Activated CD4-positive, CD25-positive, alpha-beta regulatory T cell treated with anti-CD3 and anti-CD28 coated beads, Interleukin-2, amount 50 U/mL, for 24 hours (primary cell): ENCODE measurements around the gene PRKG1.
"Not testable (repeated sequence)": the region's sequence is repeated elsewhere in the genome, so short reads cannot be mapped to it uniquely, and the experiment has no call there.

Experiments
- ATAC-seq, 2 donors: fragments of 150-1000 bp; cut with Tn5 transposase; one replicate each; pipeline ENCODE4 v1.10.0; 2021; ENCODE audit warnings: mild to moderate bottlenecking in 1 of 2, moderate library complexity in 1 of 2

The PRKG1 gene

GRCh38 chr10:51288511-51288910, 214.2 kb downstream of the PRKG1 start:
- no peak for ATAC-seq

DNA sequence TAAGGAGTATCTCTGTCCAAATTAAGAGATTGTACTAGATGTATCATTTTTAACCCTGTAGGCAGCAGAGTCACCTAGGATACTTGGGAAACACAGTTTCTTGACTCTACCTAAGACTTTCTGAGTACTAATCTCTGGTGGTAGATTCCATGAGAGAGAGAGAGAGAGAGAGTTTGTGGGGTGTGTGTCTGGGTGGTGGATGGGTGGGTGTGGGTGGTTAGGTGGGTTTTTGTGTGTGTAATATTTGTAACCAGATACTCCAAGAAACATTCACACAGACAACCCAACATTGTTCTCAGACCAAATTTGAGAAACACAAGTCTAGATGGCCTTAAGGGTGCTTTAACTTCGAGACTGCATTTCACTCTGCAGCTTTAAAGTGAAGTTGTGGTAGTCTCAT, 215.2 kb downstream of the PRKG1 start:
- ATAC-seq = no peak

- no peak for ATAC-seq
Measured at GRCh38 chr10:51291961-51292360, 217.7 kb downstream of the PRKG1 start.

DNA sequence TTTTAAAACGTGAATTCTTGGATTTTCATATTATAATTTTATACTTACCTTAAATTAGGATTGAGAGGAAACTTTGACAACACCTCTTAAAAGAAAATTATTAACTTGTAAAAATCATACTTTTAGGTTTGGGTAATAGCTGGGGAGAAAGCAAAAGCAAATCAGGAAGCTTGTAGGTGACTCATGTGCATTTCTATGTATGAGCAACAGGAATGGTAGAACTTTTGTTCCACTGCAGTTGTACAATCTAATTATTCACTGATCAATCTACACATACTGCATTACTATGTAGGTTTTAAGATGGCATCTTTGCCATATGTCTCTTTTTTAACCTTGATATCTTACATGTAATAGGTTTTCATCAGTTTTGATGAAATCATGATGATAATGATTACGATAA, 223.2 kb downstream of the PRKG1 start:
- ATAC-seq = no peak

- no peak for ATAC-seq
Measured at GRCh38 chr10:51300617-51301304, 226.5 kb downstream of the PRKG1 start.

DNA sequence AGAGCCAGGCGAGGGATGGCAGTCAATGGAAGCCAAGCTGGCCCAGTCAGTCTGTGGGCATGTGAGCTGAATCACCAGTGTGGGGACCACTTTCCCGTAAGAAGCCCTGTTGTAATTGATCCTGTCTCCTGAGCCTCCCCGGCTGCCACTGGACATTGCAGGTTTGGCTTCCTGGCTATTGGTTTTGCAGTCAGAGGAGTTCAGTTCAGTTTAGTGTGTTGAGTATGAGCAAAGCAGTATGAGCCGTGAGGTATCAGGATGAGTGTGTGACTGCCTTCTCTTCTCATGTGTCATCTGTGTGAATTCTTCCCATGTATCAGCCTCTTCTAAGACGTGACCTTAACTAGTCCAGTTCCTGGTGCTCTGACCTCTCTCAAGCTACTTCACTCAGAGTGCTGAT, 227.4 kb downstream of the PRKG1 start:
- ATAC-seq = no peak

DNA sequence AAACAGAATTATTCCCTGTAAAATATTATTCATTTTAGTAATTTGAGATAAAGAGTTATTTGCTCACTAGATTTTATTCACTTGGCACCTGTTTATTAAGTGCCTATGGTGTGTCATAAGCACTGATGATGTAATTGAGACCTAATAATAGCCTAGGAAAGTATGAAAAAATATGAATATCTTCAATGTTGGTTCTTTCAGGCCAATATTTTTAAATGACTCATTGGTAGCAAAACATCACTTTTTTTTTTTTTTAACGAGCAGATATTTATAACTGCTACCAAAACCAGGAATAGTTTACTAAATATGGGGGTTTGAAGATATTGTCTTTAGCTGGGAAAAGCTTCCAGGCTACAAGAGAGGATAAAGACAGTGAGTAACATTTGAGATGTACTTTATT, 228.0 kb downstream of the PRKG1 start:
- no peak for ATAC-seq

DNA sequence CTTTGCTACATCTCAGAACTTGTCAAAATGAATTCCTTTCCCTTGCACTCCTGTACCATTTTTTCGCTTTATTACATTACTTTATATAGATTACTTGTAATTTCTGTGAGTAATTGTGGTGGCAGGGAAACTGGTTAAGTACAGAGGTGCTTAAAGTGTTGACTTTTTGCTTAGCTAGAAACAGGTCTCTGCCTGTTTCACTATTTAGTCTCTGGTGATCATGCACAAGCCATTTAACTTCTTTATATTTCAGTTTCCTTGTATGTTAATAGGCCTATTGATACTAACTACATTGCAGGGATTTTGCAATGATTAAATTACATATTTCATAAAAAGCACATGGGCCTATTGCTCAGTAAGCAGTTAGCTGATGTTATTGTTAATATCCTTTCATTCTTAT, 233.8 kb downstream of the PRKG1 start:
- ATAC-seq = no peak

- ATAC-seq = no peak
Measured at GRCh38 chr10:51311228-51311627, 236.9 kb downstream of the PRKG1 start.

DNA sequence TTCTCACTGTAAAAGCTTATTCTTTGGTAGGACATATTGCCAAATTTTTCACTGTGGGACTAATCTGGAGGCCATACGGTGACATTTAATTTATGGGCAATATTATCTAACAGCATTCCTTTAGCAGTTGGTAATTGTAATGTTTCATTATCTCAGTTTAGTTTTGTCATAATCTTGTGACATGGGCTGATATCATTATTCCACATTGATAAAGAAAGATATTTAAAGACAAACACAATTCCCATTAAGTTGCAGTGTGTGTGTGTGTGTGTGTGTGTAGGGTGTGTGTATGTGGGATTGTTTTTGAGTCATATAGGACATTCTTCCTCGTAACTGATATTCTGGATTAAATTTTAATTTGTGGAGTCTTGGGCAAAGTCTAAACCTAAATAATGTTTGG, 238.5 kb downstream of the PRKG1 start:
- no peak for ATAC-seq

GRCh38 chr10:51313251-51313650, 239.0 kb downstream of the PRKG1 start:
- ATAC-seq = no peak

DNA sequence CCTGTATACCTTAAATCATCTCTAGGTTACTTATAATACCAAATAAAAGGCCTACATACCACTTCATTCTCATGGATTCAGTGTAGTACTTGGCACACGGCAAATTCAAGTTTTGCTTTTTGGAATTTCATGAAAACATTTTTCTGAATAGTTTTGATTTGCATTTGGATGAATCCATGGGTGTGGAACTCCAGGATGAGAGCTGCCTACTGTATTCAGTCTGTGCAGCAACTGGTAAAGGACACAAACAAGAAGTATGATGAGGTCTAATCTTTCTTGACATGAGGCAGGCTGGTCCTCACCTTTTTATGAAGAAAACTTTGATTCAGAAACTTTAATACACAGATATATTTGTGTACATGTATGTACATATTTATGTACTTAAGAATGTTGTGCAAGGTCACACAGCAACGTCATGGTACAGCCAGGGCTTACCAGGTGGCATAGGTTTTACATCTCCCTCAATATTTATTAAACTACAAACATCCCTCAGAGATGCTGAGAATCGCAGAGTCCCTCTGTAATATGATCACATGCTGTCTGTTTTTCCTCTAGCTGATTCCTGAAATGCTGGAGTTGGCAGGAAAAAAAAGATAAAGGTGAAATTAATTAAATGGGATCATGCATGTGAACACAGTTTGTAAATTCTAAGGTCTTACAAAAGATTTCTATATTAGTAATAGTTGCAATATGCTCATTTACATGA, 239.6 kb downstream of the PRKG1 start:
- no peak for ATAC-seq

DNA sequence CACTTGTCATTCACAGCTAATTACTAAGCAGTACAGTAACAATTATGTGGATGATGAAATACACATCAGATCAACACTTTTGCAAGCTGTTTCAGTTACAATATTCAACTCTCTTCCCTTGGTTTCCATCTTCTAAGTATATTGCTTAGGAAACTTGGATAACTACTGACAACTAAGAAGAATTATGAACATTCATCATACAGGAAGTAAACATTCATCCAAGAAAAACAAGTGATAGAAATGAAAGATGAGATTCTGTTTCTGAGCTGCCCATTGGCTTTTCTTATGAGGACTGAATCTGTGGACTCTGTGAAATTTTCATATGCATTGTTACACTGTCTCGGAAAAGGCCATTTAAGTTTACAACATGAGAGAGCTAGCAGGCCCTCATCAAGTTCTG, 240.2 kb downstream of the PRKG1 start:
- ATAC-seq = no peak

- ATAC-seq = no peak
Measured at GRCh38 chr10:51318399-51319172, 244.3 kb downstream of the PRKG1 start.

- ATAC-seq = no peak
Measured at GRCh38 chr10:51319173-51319435, 244.8 kb downstream of the PRKG1 start.

DNA sequence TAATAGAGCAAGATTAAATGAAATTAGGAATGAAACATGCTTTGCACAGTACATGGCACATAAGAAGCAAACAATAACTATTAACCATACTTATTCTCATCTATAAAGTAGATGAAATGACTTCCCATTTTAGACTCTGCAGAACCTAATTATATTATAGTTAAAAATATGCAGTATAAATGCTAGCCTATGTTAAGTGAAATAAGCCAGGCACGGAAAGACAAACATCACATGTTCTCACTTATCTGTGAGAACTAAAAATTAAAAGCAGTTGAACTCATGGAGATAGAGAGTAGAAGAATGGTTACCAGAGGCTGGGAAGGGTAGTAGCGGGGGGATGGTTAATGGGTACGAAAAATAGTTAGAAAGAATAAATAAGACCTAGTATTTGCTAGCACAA, 247.0 kb downstream of the PRKG1 start:
- no peak for ATAC-seq

GRCh38 chr10:51321980-51322379, 247.7 kb downstream of the PRKG1 start:
- no peak for ATAC-seq

- ATAC-seq = no peak
Measured at GRCh38 chr10:51325649-51326048, 251.4 kb downstream of the PRKG1 start.

DNA sequence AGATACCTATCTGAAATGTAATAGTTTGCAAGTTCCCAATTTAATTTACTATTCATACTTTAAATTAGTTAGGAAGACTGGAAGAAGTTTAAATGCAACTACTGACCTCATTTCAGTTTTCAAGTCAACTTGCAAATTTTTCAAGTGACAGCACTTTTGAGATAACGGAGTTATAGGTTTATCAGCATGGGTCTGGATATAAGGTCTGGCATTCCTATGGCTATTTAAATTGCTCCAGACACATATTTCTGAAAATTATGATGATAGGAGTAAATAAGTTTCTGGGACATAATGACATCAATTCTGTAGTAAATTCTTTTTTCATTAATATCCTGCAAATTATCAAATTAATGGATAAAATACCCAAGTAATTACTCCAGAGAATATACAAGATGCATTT, 251.9 kb downstream of the PRKG1 start:
- no peak for ATAC-seq

DNA sequence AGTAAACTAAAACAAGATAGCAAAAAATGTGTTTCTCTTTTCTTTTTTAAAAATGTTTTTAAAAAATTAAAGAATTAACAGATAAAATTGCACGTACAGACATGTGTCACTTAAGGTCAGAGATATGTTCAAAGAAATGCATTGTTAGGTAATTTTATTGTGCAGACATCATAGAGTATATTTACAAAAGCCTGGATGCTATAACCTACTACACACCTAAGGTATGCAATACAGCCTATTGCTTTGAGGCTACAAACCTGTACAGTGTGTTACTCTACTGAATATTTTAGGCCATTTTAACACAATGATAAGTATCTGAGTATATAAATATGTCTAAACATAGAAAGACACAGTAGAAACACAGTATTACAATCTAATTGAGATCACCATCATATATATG, 253.1 kb downstream of the PRKG1 start:
- no peak for ATAC-seq

DNA sequence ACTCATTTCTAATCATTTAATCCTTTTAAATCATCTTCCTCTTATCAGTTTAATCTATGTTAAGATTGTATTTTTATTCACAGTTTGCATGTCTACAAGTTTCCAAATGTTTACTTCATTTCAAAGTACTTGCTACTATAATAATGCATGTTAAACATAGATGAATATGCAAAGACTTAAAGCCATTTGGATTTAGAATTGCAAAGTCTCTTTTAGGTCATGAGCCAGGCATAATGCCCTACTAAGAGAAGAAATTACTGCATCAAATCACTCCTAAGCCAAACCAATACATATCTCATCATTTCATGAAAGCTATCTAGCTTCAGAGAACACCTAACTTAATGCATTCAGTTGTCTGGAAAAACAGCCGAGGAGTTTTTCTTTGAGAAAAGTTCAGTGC, 266.1 kb downstream of the PRKG1 start:
- ATAC-seq = no peak

- peak in 1 of 2 donors; percentile 30 for ATAC-seq
Measured at GRCh38 chr10:51340845-51341610, 266.7 kb downstream of the PRKG1 start.

GRCh38 chr10:51341745-51342144, 267.5 kb downstream of the PRKG1 start:
- not testable (repeated sequence) for ATAC-seq
